ENCODE measurements around the gene IFFO2. TPM values are rescaled to one million over a fixed set of nuclear protein-coding genes. Genes with fewer than 3 reads are reported as not detected.

The IFFO2 gene
- total and polyA plus RNA-seq, 2 of the 13 experiments (the other 11 are each of a cell fraction or from before 2014, with no cell fraction given), result 7.3 to 16.7 TPM

GRCh38 chr1:18974606-18975005, 18.1 kb upstream of the IFFO2 start:
- no peak for FAIRE-seq
- H3K27ac ChIP-seq (ENCODE audit: extremely low read length, insufficient read depth, low read length), result no peak overlapping the region
- no peak overlapping the region for H3K4me3 ChIP-seq (replicated peaks in 1 of 3; ENCODE audit: insufficient read depth in 1 of 3, low read depth in 2 of 3, low read length in 3 of 3)
- ATAC-seq, result no peak
- H4K20me1 ChIP-seq (ENCODE audit: insufficient read depth, low read length), result no peaks in the 10 kb centered on the region
- POLR2A ChIA-PET, result no interaction called here
- CTCF ChIA-PET (ENCODE audit: low intra/inter-chr PET ratio, low total read pairs), result no interaction called here
- intact Hi-C loops (cut with micrococcal nuclease; ENCODE audit: unreplicated experiment), result no loop called here
- in situ Hi-C loops (cut with HindIII; ENCODE audit: extremely low pct_ligation_motif_present, low pct_unique_long_range_greater_than_20kb), result no loop called here
- H3K9ac ChIP-seq (ENCODE audit: insufficient read depth, low read depth, low read length), result no peak overlapping the region
- no peaks in the 10 kb centered on the region for H3K4me1 ChIP-seq (ENCODE audit: insufficient read depth, low read length)
- H3K9me3 ChIP-seq (ENCODE audit: low read length), result no peaks in the 10 kb centered on the region
- no peak overlapping the region for H2AFZ ChIP-seq (ENCODE audit: low read length)
- no peak overlapping the region for H3K4me2 ChIP-seq (ENCODE audit: low read depth, low read length)
- H3K27me3 ChIP-seq (ENCODE audit: control insufficient read depth in 1 of 2, insufficient read depth in 2 of 2, low read length in 2 of 2), result peaks cover 1 to 21% of the 10 kb centered on the region in 2 experiments; a peak in 2 of 5 replicates
- WGBS (ENCODE audit: low lambda C conversion rate), result 53% methylated on average over 7 of the region's 7 CpGs
- H3K36me3 ChIP-seq (replicated peaks in 1 of 2; ENCODE audit: control insufficient read depth in 1 of 2, insufficient read depth in 2 of 2, low read length in 2 of 2), result no peaks in the 10 kb centered on the region
- TF ChIP-seq ZNF720 (CRISPR knock-in tag; IDR thresholded peaks at IDR 0.05) (no peak), ZNF512B (CRISPR knock-in tag; IDR thresholded peaks at IDR 0.05; ENCODE audit: borderline replicate concordance) (no peak), TCF7 (IDR thresholded peaks at IDR 0.05; ENCODE audit: low read depth) (no peak), PLRG1 (conservative IDR thresholded peaks at IDR 0.05) (no peak), GPBP1L1 (CRISPR knock-in tag; IDR thresholded peaks at IDR 0.05) (no peak), ZHX1 (CRISPR knock-in tag; IDR thresholded peaks at IDR 0.05; ENCODE audit: low read depth) (no peak), RBM22 (optimal IDR thresholded peaks at IDR 0.05; ENCODE audit: low read length) (no peak), ZBTB46 (CRISPR knock-in tag; IDR thresholded peaks at IDR 0.05; ENCODE audit: borderline replicate concordance) (no peak), ARNTL (CRISPR knock-in tag; IDR thresholded peaks at IDR 0.05) (no peak)
- no peaks in the 10 kb centered on the region for H3K79me2 ChIP-seq (ENCODE audit: insufficient read depth, low read length)
- BruUV-seq (replicated peaks), result no TSS peak
- DNase-seq (ENCODE audit: low spot score), result no peak
